Fibroblast of pulmonary artery (primary cell): Measurements from ENCODE around the gene DPP7.

Experiments used
- DNase-seq: peaks from one replicate; pipeline ENCODE4 v3.0.0-alpha.2; 2010; ENCODE audit warnings: low read depth
- H3K4me3 ChIP-seq: replicated peaks from 2 replicates; pipeline ENCODE4 v1.5.1; 2011; ENCODE audit warnings: low read depth, mild to moderate bottlenecking, control low read depth, low read length, moderate library complexity
- CTCF ChIP-seq: IDR thresholded peaks from 2 replicates; pipeline ENCODE4 v1.5.1; 2011; ENCODE audit warnings: mild to moderate bottlenecking, control low read depth, low read length, inconsistent platforms; ENCODE audit errors: missing control alignments

The DPP7 gene

GRCh38 chr9:137107312-137107921 lies 7.1 kb downstream of the DPP7 start:
- no peak for TF ChIP-seq CTCF
- no peak for DNase-seq
- no peak overlapping the region for H3K4me3 ChIP-seq

GRCh38 chr9:137106662-137107250 lies 7.8 kb downstream of the DPP7 start:
- H3K4me3 ChIP-seq, result no peak overlapping the region
- no peak for TF ChIP-seq CTCF

GRCh38 chr9:137105814-137106661 lies 8.5 kb downstream of the DPP7 start:
- no peak overlapping the region for H3K4me3 ChIP-seq
- DNase-seq, result no peak
- no peak for TF ChIP-seq CTCF

More at GRCh38 chr9:137106662-137107250, 7.8 kb downstream of the DPP7 start:
- no peak for DNase-seq

GRCh38 chr9:137103206-137103999 lies 11.1 kb downstream of the DPP7 start:
- TF ChIP-seq CTCF, result no peak
- DNase-seq, result no peak
- H3K4me3 ChIP-seq, result no peak overlapping the region

GRCh38 chr9:137099231-137099630 lies 15.3 kb downstream of the DPP7 start:
- no peak overlapping the region for H3K4me3 ChIP-seq
- no peak for DNase-seq
- no peak for TF ChIP-seq CTCF

GRCh38 chr9:137097761-137098462 lies 16.6 kb downstream of the DPP7 start:
- no peak for TF ChIP-seq CTCF
- no peak overlapping the region for H3K4me3 ChIP-seq
- no peak for DNase-seq
